ENCODE results near the gene DAAM1.

DNA sequence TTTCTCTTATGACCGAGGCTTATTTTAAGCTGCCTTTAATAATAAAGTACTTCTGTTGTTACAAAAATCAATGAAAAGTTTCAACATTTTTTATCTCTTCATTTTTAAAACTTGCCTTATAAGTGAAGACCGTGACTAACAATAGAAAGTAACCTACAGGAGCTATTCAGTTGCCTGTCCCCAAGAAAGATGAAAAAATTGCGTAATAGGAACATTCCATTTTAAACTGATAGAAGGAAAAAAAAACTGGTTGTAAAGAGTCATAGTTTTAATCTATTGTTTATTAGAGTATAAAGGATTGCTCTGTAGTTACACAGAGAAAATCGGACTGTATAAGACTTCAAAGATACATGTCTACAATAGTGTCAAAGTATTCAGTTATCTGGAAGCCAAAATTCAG, 83.3 kb downstream of the DAAM1 start:
- TF ChIP-seq ZFP3 (CRISPR knock-in tag; IDR thresholded peaks at IDR 0.05) = no peak
- no peak for TF ChIP-seq BACH2 (CRISPR knock-in tag; IDR thresholded peaks at IDR 0.05; ENCODE audit: borderline replicate concordance)
- TF ChIP-seq ZC3H10 (CRISPR knock-in tag; IDR thresholded peaks at IDR 0.05) = no peak
- TF ChIP-seq, protein P1, sequence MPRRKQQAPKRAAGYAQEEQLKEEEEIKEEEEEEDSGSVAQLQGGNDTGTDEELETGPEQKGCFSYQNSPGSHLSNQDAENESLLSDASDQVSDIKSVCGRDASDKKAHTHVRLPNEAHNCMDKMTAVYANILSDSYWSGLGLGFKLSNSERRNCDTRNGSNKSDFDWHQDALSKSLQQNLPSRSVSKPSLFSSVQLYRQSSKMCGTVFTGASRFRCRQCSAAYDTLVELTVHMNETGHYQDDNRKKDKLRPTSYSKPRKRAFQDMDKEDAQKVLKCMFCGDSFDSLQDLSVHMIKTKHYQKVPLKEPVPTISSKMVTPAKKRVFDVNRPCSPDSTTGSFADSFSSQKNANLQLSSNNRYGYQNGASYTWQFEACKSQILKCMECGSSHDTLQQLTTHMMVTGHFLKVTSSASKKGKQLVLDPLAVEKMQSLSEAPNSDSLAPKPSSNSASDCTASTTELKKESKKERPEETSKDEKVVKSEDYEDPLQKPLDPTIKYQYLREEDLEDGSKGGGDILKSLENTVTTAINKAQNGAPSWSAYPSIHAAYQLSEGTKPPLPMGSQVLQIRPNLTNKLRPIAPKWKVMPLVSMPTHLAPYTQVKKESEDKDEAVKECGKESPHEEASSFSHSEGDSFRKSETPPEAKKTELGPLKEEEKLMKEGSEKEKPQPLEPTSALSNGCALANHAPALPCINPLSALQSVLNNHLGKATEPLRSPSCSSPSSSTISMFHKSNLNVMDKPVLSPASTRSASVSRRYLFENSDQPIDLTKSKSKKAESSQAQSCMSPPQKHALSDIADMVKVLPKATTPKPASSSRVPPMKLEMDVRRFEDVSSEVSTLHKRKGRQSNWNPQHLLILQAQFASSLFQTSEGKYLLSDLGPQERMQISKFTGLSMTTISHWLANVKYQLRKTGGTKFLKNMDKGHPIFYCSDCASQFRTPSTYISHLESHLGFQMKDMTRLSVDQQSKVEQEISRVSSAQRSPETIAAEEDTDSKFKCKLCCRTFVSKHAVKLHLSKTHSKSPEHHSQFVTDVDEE (CRISPR knock-in tag; IDR thresholded peaks at IDR 0.05) = no peak
- TF ChIP-seq, protein P2, sequence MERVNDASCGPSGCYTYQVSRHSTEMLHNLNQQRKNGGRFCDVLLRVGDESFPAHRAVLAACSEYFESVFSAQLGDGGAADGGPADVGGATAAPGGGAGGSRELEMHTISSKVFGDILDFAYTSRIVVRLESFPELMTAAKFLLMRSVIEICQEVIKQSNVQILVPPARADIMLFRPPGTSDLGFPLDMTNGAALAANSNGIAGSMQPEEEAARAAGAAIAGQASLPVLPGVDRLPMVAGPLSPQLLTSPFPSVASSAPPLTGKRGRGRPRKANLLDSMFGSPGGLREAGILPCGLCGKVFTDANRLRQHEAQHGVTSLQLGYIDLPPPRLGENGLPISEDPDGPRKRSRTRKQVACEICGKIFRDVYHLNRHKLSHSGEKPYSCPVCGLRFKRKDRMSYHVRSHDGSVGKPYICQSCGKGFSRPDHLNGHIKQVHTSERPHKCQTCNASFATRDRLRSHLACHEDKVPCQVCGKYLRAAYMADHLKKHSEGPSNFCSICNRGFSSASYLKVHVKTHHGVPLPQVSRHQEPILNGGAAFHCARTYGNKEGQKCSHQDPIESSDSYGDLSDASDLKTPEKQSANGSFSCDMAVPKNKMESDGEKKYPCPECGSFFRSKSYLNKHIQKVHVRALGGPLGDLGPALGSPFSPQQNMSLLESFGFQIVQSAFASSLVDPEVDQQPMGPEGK (CRISPR knock-in tag; IDR thresholded peaks at IDR 0.05; ENCODE audit: borderline replicate concordance) = no peak
- no peak for TF ChIP-seq RARB (CRISPR knock-in tag; IDR thresholded peaks at IDR 0.05)
- TF ChIP-seq GLIS3 (CRISPR knock-in tag; IDR thresholded peaks at IDR 0.05) = no peak

Measured in SK-N-SH treated with all-trans-retinoic acid at 6 μM for 48 hours (cell line).